GM23338 (cell line): Measurements from ENCODE around the gene TOMM40. TPM values are rescaled to one million over a fixed set of nuclear protein-coding genes. Genes with fewer than 3 reads are reported as not detected.
A peak's percentile ranks its signal among the peaks of the same experiment; 100 is the strongest.

ENCODE experiments used
- ATAC-seq: fragments of 200-7000 bp; cut with Tn5 transposase; 3 replicates; pipeline ENCODE4 v1.9.1; 2020
- DNase-seq: peaks from one replicate; pipeline ENCODE4 v3.0.0-alpha.2; 2015; ENCODE audit warnings: low spot score
- H2AFZ ChIP-seq: fragments of 200-600 bp; sonication (generic); 2 replicates; pipeline ENCODE4 v1.8.0; 2016; ENCODE audit warnings: antibody characterized with exemption, mild to moderate bottlenecking, moderate library complexity
- H3F3A ChIP-seq: fragments of 200-600 bp; sonication (generic); replicated peaks from 2 replicates; pipeline ENCODE4 v1.8.0; 2017; ENCODE audit warnings: antibody characterized with exemption, mixed run types, low read depth
- H3K27ac ChIP-seq: fragments of 200-600 bp; sonication (generic); 2 replicates; pipeline ENCODE4 v1.6.1; 2016; ENCODE audit warnings: low read depth
- H3K27me3 ChIP-seq: fragments of 200-600 bp; sonication (generic); 2 replicates; pipeline ENCODE4 v1.8.0; 2016; ENCODE audit warnings: mild to moderate bottlenecking, mixed run types, moderate library complexity; ENCODE audit not compliant: insufficient read depth
- H3K36me3 ChIP-seq: fragments of 200-600 bp; sonication (generic); 2 replicates; pipeline ENCODE4 v1.8.0; 2016; ENCODE audit warnings: mild to moderate bottlenecking; ENCODE audit not compliant: insufficient read depth
- H3K4me1 ChIP-seq: fragments of 200-600 bp; sonication (generic); 2 replicates; pipeline ENCODE4 v1.8.0; 2016; ENCODE audit warnings: mild to moderate bottlenecking, moderate library complexity; ENCODE audit not compliant: insufficient read depth
- H3K4me2 ChIP-seq: fragments of 200-600 bp; sonication (generic); 2 replicates; pipeline ENCODE4 v1.7.1; 2017; ENCODE audit warnings: mixed run types
- H3K4me3 ChIP-seq: fragments of 200-600 bp; sonication (generic); 2 replicates; pipeline ENCODE4 v1.6.1; 2016; ENCODE audit warnings: mixed run types
- H3K79me2 ChIP-seq: fragments of 200-600 bp; sonication (generic); replicated peaks from 2 replicates; pipeline ENCODE4 v1.8.0; 2017; ENCODE audit warnings: mild to moderate bottlenecking; ENCODE audit not compliant: insufficient read depth
- H3K9me2 ChIP-seq: fragments of 200-600 bp; sonication (generic); 2 replicates; pipeline ENCODE4 v1.8.0; 2017; ENCODE audit not compliant: insufficient read depth
- H4K20me1 ChIP-seq: fragments of 200-600 bp; sonication (generic); replicated peaks from 2 replicates; pipeline ENCODE4 v1.8.0; 2017; ENCODE audit warnings: mild to moderate bottlenecking; ENCODE audit not compliant: insufficient read depth
- H3K27ac Mint-ChIP-seq: 2 replicates; pipeline ENCODE4 v1.8.0; 2020; ENCODE audit warnings: inconsistent platforms, mild to moderate bottlenecking, moderate library complexity, mixed read lengths
- H3K27me3 Mint-ChIP-seq: 3 replicates; pipeline ENCODE4 v1.8.0; 2022; ENCODE audit warnings: low read depth, mild to moderate bottlenecking, moderate library complexity, mixed read lengths, inconsistent platforms; ENCODE audit not compliant: insufficient read depth, poor library complexity
- H3K36me3 Mint-ChIP-seq: 3 replicates; pipeline ENCODE4 v1.8.0; 2021; ENCODE audit warnings: low read depth, mild to moderate bottlenecking, inconsistent platforms, moderate library complexity, mixed read lengths
- H3K4me1 Mint-ChIP-seq: 3 replicates; pipeline ENCODE4 v1.8.0; 2020; ENCODE audit warnings: mild to moderate bottlenecking, inconsistent platforms, mixed read lengths
- H3K4me3 Mint-ChIP-seq: 3 replicates; pipeline ENCODE4 v1.8.0; 2021; ENCODE audit warnings: moderate library complexity, mild to moderate bottlenecking, inconsistent platforms, mixed read lengths
- H3K9me3 Mint-ChIP-seq: 3 replicates; pipeline ENCODE4 v1.8.0; 2020; ENCODE audit warnings: moderate library complexity, mild to moderate bottlenecking, inconsistent platforms, mixed read lengths
- CREB1 ChIP-seq: fragments of 250-450 bp; sonication (Bioruptor Pico); IDR thresholded peaks from 2 replicates; pipeline ENCODE4 v1.5.0; 2020; ENCODE audit warnings: low read depth, mild to moderate bottlenecking, moderate library complexity
- EZH2phosphoT487 ChIP-seq: fragments of 200-600 bp; sonication (generic); IDR thresholded peaks from one replicate; pipeline ENCODE4 v1.8.1; 2018; ENCODE audit warnings: antibody characterized with exemption; ENCODE audit not compliant: unreplicated experiment
- POLR2AphosphoS5 ChIP-seq: IDR thresholded peaks from 2 replicates; pipeline ENCODE4 v1.6.1; 2016; ENCODE audit warnings: antibody characterized with exemption, low read depth
- REST ChIP-seq: IDR thresholded peaks from one replicate; pipeline ENCODE4 v1.6.1; 2018; ENCODE audit warnings: antibody characterized with exemption; ENCODE audit not compliant: unreplicated experiment
- ZNF114 ChIP-seq: fragments of 250-450 bp; sonication (Bioruptor Pico); IDR thresholded peaks from 2 replicates; pipeline ENCODE4 v1.5.0; 2020; ENCODE audit warnings: mild to moderate bottlenecking, moderate library complexity
- long read RNA-seq: library from polyadenylated mRNA; unstranded; transcript quantifications from one replicate; pipeline ENCODE4 v2.0.0, GENCODE V29; 2020; ENCODE audit not compliant: unreplicated experiment
- polyA plus RNA-seq: library from polyadenylated mRNA; unstranded; fragments of >200 nt; fragmentation: Nextera tagmentation; extraction: Ambion mirVana; gene quantifications from 2 replicates; pipeline ENCODE4 v1.2.1, GENCODE V29; 2016
- total RNA-seq: library from RNA; depleted of rRNA; stranded (reverse); fragments of >200 nt; shearing (Covaris generic); gene quantifications from 2 replicates; pipeline ENCODE4 v1.2.3, GENCODE V29; 2014; rRNA removed
- TF ChIP-seq, protein P1 (sequence below): IDR thresholded peaks from 2 replicates; pipeline ENCODE4 v1.6.1; 2016; ENCODE audit warnings: antibody characterized with exemption

TOMM40 gene
- total RNA-seq (233 and 273 TPM in 2 replicates), polyA plus RNA-seq (135 and 142 TPM in 2 replicates)
- long read RNA-seq, transcript TOMM40-203 (9 exons, 1,725 nt): minor isoform, 43 of 277 reads
- long read RNA-seq, transcript TOMM40-201 (10 exons, 1,707 nt): minor isoform, 45 of 277 reads
- long read RNA-seq, transcript TOMM40-202 (10 exons, 1,709 nt): major isoform, 171 of 277 reads
- long read RNA-seq, partial matches to known transcripts: 7 of 277 reads
- long read RNA-seq, other reads (novel, unspliced or antisense): 10 of 277 reads

GRCh38 chr19:44891016-44891882, at the start of gene TOMM40:
TOMM40 (plus strand) TSS chr19:44891254; CDS start chr19:44891416, 162 bp downstream.
- Histone ChIP-seq H3K36me3 (peaks cover 36% of the 10 kb centered on the region), H3K4me3 (peak within 1 kb of the TSS; percentile 98)

GRCh38 chr19:44845286-44845611, 45.8 kb upstream of the TOMM40 start:
- Histone ChIP-seq H3K27me3 (peaks cover 13% of the 10 kb centered on the region; the same call in 1 of the 2 replicates), H3K79me2 (peaks cover 40% of the 10 kb centered on the region), H2AFZ (peak overlapping the region; percentile 97), H3K4me2 (peak overlapping the region; percentile 85), H3K36me3 (no peaks in the 10 kb centered on the region), H3F3A (peaks cover 22% of the 10 kb centered on the region), H3K4me3 (peak overlapping the region; percentile 79), H3K9me2 (no peaks in the 10 kb centered on the region), H3K27ac (peak overlapping the region; percentile 95), H4K20me1 (peaks cover 15% of the 10 kb centered on the region), H3K4me1 (peaks cover 20% of the 10 kb centered on the region)
- Mint-ChIP-seq H3K27ac (peak overlapping the region; percentile 97), H3K36me3 (peaks cover 15% of the 10 kb centered on the region; the same call in 2 of the 3 replicates), H3K4me3 (peak overlapping the region; percentile 96), H3K27me3 (peaks cover 31% of the 10 kb centered on the region), H3K9me3 (peaks cover 3% of the 10 kb centered on the region; the same call in 2 of the 3 replicates), H3K4me1 (peaks cover 18% of the 10 kb centered on the region)
- ATAC-seq: no peak
- no peak for DNase-seq
- TF ChIP-seq EZH2phosphoT487: no peak
- TF ChIP-seq ZNF114 (CRISPR knock-in tag): no peak
- no peak for TF ChIP-seq REST
- TF ChIP-seq, protein P1, sequence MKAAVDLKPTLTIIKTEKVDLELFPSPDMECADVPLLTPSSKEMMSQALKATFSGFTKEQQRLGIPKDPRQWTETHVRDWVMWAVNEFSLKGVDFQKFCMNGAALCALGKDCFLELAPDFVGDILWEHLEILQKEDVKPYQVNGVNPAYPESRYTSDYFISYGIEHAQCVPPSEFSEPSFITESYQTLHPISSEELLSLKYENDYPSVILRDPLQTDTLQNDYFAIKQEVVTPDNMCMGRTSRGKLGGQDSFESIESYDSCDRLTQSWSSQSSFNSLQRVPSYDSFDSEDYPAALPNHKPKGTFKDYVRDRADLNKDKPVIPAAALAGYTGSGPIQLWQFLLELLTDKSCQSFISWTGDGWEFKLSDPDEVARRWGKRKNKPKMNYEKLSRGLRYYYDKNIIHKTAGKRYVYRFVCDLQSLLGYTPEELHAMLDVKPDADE: no peak
- no peak for TF ChIP-seq CREB1 (CRISPR knock-in tag)

More at GRCh38 chr19:44891016-44891882, at the start of gene TOMM40:
- H3K4me3 Mint-ChIP-seq: peak within 1 kb of the TSS; percentile 95
- peak; percentile 50; the same call in 1 of the 2 replicates for TF ChIP-seq POLR2AphosphoS5
- peak; percentile 26 for TF ChIP-seq CREB1 (CRISPR knock-in tag)
- TF ChIP-seq, protein P1: no peak
- peaks cover 75% of the 10 kb centered on the region for H3K36me3 Mint-ChIP-seq
- Histone ChIP-seq H3K79me2 (peaks cover 36% of the 10 kb centered on the region), H2AFZ (no peak within 1 kb of the TSS), H4K20me1 (peaks cover 33% of the 10 kb centered on the region), H3K4me1 (peaks cover 9% of the 10 kb centered on the region; the same call in 1 of the 2 replicates), H3K27ac (peak within 1 kb of the TSS; percentile 90), H3K9me2 (no peaks in the 10 kb centered on the region), H3F3A (peaks cover 27% of the 10 kb centered on the region), H3K27me3 (no peaks in the 10 kb centered on the region), H3K4me2 (peak within 1 kb of the TSS; percentile 100)
- ATAC-seq (peak; percentile 69), DNase-seq (peak; percentile 81)
- peaks cover 3% of the 10 kb centered on the region; the same call in 2 of the 3 replicates for H3K9me3 Mint-ChIP-seq
- H3K27ac Mint-ChIP-seq: peak within 1 kb of the TSS; percentile 96
- H3K4me1 Mint-ChIP-seq: peaks cover 22% of the 10 kb centered on the region
- peaks cover 24% of the 10 kb centered on the region for H3K27me3 Mint-ChIP-seq
